Stimulated activated CD4-positive, alpha-beta T cell treated with anti-CD3 and anti-CD28 coated beads, Interleukin-12 subunit alpha, Interleukin-12 subunit beta, amount 100 ng/mL, for 4 hours (primary cell): ENCODE results near the gene SAMD4A.
A peak's percentile ranks its signal among the peaks of the same experiment; 100 is the strongest.

Experiments
- DNase-seq: peaks from one replicate; pipeline ENCODE4 v3.0.0-alpha.2; 2020

The SAMD4A gene

DNA sequence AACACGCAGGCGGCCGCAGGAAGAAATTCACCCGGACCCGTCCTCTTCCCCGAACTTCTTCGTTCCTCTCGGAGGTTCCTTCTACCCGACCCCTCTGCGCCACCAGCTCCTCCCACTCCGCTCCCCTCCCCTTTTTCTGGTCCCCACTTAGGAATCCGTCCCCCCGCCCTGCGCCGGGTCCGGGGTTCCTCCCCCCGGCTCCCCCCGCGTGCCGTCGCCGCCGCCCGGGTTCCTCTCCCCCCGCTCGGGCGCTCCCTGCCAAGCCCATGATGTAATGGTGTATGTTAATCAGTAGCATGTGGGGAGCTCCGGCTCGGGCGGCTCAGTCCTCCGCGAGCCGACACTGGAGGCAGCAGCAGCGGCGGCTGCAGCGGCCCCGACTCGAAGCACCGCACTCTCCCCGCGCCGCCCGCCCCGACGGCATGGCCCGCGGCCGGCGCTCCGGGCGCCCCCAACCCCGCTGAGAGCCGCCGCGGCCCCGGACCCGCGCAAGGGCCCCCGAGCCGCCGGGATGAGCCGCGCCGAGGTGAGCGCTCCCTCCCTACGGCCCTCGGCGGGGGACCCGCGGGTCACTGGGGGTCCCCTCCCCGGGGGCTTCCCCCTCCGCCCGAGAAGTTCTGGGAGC is 1.0 kb upstream of the SAMD4A start:
- DNase-seq, result peak; percentile 71

DNA sequence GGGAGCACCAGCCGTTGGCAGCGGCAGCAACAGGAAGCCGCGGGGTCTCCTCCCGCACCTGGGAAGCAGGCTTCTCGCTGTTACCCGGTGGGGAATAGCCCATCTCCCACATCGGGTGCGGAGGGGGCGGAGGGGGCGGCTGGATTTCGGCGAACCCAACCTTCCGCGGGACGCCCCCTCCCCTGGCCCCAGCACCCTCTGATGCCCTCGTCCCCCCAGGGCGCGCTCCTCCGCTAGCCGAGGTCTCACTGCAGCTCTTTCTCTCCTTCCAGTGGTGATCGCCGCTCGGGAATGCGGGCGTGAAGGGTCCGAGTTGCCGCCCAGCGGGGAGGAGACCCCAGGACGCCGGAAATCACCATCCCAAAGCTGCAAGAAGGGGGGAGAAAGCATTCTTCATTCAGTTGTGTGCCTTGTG is 303 bp downstream of the SAMD4A start:
- DNase-seq, result no peak

DNA sequence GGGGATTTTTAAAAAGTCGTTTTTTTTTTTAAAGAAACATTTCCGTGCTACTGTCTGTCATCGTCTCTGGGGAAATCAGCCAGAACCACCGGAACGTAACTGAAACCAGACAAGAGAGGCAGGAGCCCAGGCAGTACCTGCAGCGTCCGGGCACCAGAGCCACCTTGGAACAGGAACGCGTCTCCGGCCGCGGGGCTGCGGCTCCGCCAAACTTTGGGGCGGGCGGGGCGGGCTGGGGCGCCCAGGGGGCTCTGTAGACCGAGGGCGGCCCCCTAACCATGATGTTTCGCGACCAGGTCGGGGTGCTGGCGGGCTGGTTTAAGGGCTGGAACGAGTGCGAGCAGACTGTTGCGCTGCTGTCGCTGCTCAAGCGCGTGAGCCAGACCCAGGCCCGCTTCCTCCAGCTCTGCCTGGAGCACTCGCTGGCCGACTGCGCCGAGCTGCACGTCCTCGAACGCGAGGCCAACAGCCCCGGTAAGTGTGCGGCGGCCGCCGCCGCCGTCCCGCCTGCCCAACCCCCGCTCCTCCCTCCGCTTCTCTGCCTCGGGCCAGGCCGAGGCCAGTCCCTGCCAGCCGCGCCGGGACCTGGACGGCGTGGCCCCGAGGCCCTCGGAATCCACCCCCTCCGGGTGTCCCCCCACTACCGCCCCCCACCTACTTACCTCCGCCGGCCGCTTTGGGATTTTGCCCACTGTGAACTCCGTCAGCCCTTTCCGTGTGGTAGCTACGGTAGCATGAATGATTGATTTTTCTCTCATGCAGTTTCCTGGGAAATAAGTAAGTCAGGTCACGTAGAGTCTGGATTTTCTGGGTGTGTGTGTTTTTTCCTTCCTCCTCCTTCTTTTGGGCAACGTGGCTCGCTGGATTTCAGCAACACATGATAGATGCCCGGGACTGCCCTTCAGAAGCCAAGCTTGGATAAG is 972 bp downstream of the SAMD4A start:
- peak; percentile 41 for DNase-seq

DNA sequence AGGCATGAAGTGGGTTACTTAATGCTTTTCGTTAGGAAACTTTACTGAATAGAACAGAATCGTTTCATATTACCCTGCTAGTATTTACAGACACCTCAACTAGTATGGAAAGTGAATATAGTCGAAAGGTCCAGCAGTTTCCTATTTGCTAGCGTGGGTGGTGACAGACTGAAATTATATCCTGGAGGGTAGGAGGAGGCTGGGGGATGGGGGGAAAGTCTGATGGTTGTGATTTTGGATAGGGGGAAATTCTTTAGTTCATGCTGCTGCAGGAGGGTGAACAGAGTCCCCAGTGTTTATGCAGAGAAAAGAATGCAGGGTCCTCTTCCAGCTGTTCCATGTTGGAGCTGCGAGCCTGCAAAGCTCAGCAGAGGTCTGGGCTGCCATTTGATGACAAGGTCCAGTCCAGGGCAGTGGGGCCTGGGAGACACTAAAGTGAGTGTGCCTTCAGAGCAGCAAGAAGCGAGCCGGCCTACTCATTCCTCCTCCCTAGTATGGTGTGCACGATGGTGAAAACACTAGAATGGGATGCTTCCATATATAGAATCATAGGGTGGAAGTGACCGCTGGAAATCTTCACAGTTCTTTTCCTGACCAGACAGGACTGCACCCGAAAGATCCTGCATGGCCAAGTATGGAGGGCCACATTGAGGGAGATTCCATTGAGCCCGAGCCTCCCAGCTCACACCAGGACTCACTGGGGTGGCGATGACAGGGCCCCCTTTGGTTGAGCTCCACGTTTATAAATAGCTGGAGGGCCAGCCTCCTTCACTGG is 2.1 kb downstream of the SAMD4A start:
- DNase-seq, result no peak

DNA sequence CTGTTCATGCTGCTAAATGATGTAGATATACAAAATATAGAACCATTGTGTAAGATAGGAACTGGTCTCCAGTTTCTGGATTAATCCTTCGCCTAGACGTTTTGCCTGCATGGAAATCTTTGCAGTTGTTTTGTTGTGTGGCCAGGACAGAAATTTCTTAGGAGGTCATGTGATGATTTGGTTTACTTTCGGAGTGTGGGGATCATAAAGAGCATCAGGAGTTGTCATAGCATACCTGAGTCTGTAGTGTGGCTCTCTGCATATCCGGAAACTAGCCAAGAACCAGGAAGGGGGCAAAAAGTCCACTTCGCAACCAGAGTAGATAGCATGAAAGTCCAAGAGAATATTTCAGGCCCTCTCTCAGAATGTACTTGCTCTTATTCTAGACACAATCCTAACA is 3.1 kb downstream of the SAMD4A start:
- DNase-seq, result no peak

DNA sequence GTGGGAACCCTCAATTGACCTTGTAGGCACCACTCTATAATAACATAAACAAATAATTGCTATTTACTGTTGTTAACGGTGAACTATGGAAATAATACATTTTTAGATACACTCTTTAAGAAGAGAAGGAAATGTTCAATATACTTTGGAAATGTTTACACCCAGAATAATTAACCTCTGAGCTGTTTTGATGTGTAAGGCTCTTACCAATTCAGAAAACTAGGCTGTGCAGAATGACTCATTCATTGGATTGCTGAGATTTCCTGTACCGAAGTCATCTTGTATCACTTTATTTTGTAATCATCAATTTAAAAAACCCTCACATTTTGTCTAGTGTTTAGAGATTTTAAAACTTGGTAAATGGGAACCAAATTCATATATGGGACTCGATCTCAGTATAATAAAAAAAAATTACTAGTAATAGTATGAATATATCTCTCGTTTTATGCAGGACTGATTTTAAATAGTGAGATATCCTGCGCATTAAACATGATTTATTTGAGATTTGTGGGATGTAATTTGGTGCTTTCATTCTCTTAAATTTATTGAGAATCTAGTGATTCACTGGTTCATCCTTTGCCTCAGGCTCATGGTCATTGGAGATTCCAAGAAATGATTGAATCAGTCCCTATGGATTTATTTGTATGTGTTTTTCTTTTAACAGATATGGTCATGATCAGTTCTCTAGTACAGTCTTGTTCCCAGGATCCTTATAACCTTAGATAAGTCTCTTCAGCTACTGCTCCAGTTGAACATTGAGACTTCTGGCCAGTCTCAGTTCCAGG is 3.9 kb downstream of the SAMD4A start:
- DNase-seq, result no peak

DNA sequence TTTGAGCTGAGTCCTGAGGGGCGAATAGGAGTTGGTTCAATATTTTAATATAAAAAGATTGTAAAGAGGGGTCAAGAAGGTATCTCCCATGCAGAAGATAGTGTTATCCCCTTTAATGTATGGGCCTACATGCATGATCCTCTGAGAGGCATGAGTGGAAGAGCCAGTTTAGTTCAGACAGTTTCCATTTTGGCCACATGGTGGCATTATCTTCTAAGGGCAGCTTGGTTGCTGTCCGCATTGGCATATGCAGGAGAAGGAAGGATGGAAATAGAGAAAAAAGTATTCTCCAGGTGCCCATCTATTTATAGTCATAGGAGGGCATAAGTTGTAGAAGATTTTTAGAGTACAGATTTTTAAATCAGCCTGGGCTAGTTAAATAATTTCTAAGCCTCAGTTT is 5.4 kb downstream of the SAMD4A start:
- no peak for DNase-seq

DNA sequence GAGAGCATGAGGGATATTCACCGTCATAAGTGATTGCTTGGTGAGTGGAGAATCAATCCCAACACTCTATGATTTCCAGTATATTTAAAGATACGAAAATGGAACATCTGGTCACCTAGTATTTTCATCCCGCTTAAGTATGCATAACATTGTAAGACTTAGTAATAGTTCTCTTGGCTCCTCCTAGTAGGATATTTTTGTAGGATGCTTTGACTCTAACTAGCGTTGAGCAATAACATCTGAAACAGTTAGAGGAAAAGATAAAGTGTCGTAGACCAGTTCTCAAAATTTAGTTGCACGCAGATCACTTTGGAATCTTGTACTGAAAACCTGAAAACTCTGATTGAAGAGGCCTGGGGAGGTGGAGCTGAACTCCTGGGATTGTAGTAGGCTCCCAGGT is 7.6 kb downstream of the SAMD4A start:
- DNase-seq, result no peak

DNA sequence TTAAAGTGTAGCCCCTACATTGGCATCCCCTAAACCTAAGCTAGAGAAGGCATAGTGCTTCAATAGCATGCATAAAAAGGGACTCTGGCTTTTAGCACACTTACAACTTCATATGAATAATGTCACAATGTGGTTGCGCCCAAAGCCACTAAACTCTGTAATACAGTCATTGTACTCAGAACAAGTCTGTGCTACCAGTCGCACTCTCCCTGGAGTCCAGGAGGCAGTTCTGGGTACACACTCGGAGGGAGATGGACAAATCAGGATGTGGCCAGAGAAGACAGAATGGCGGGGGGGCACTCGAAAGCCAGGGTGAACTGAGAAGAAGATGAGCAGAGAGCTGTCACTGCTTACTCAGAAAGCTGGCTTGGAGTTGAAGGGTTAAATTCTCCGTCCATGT is 10.6 kb downstream of the SAMD4A start:
- DNase-seq, result no peak

DNA sequence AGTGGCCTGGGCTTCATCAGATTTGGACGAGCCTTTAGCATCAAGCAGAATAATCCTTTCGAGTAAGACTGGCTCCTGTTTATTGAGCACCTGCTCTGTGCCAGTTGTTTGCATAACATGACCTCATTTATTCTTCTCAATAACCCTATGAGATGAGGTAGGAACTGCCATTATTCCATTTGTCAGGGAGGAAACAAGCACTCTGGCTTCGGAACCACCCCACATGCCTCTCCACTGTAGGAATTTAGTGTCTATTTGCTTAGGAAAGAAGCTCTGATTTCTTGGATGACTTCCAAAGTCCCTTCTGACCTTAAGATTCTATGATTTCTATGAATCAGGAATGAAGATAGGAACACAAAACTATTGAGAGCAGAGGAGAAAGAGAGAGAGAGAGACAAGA is 11.0 kb downstream of the SAMD4A start:
- no peak for DNase-seq

DNA sequence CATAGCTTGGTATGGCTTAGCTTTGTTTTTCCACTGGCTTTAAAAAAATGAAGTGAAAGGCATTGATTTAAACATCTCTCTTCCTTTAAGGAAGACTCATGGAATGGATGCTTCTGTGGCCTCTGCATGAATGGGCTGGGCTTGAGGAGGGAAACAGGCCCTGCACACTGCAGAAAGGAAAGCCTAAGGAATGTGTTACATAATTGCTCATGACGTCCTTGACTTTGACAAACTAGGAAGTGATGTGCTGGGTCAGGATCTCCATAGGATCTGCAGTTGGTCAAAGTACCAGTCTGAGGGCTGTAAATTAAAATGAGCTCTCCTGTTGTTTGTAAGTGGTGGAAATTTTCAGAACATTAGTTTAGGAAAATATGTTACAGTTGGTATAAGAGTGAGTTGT is 12.7 kb downstream of the SAMD4A start:
- DNase-seq, result no peak

DNA sequence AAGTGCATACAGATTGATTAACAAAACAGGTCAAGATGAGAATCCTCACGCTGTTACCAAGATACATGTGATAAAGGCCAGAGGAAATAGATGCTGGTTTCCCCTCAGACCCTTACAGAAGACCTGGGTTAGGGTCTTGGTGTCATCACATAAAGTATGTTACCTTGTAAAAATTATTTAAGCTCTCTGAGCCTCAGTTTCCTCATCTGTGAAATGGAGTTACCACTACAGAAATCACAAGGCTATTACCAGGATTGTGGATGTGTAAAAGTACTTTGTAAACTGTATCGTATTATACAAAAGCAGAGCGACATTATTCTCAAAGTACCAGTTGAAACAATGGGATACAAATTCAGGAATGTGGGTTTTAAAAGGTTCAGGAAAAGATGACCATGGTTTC is 14.0 kb downstream of the SAMD4A start:
- no peak for DNase-seq

DNA sequence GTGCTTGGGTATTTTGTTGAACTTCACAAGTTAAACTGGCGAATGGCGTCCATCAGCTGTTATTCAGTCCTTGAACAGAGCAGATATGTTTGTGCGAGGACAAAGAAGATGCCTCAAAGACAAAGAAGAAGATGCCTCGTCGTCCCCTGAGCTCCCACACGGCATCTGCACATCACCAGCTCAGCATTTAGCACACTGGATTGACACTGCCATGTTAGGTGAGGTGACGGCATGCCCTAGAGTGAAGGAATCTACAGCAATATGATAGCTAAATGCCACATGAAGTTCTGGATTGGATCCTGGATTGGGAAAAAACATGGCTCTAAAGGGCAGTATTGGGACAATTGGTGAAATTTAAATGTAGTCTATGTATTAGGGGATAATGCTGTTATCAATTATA is 15.4 kb downstream of the SAMD4A start:
- DNase-seq, result no peak

DNA sequence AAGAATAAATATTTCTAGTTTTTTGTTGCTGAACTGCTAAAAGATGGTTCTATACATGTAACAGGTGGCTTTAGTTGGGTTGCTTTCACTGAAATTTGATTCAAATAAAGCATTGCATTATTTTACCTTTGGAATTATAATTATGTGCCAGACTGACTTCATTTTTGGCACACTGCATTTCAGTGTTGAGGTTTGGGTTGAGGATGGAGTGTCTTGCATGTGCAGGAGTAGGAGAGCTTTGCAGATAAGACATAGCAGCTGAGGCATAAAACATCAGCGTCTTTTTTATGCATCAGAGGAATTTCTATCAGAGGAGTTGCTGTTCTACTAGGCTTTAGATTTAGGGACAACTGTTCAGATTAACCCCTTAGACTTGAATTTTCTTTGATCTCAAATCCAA is 17.2 kb downstream of the SAMD4A start:
- no peak for DNase-seq

DNA sequence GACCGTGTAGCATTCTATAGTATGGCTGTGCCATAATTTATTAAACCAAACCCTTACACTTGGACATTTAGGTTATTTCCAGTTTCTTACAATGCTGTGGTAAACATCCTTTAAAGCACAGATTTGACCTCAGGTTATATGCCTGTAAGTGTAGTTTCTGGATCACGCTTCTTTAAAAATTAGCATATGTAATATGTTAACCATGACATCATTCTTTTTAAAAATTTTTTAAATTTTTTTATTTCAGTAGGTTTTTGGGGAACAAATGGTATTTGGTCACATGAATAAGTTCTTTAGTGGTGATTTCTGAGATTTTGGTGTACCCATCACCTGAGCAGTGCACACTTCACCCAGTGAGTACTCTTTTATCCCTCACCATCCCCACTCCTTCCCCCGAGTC is 18.3 kb downstream of the SAMD4A start:
- no peak for DNase-seq

DNA sequence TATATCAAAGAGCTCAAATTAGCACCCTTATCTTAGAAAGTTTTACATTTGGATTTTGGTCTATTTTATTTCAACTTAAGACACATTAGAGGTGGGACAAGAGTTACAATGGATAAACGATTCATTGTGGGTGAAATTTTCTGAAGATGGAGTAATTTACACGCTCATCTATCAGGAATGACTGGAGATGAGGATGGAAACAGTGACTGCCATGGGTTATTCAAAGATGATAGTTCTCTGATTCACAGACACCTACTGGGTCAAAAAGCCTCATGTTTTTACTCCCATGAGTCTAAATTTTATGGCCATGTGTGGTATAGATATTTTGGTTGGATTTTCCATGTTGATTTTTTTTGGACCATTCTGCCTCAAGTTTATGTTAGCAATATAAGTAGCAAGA is 22.1 kb downstream of the SAMD4A start:
- DNase-seq, result no peak

DNA sequence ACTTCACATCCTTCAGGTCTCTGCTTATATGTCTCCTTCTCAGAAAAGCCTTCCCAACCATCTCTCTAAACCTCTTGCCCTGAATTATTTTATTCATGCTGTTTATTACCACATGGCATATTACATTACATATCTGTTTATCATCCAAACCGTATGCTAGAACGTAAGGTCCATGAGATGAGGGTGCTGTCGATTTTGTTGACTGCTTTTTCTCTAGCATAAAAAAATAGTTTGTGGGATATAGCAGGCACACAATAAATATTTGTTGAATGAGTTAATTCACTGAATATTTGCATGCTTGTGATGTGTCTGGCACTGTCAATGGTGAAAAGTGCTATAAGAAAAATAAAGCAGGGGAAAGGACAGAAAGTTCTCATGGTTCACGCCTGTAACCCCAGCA is 22.9 kb downstream of the SAMD4A start:
- DNase-seq, result no peak

DNA sequence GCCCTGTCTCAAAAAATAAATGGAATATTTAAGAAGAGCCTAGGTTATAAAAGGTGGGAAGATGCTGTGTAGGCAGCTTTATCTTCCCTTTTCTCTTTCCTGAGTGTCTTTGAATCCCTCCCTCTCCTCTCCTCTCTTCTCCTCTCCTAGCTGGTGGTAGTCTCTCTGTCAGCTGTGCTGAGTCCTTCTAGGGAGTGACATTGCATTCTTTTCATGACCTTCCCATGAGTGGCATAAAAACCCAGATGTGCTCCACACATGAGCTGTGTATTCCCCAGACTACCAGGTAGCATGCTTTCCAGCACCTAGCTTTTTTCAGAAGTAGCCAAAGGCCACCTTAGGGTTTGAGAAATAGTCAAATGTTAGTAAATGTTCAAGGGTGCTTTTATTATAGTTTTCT is 23.6 kb downstream of the SAMD4A start:
- DNase-seq, result no peak

DNA sequence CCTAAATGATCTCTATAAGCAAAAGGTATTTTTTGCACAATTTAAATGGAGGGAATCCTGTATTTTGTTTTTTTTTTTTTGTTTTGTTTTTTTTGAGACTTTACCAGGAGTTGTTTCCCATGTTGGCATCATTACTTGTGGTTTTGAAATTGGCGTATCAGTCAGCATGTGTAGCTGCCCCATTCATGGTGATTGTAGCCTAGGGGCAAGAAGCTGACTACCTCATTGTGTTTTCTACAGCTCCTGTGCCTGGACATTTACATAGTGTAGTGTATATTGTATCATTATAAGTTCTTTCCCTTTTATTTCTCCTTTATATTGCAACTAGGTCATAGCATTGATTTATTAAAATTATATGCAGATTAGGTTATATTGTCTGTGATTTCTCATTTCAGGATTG is 24.5 kb downstream of the SAMD4A start:
- no peak for DNase-seq

DNA sequence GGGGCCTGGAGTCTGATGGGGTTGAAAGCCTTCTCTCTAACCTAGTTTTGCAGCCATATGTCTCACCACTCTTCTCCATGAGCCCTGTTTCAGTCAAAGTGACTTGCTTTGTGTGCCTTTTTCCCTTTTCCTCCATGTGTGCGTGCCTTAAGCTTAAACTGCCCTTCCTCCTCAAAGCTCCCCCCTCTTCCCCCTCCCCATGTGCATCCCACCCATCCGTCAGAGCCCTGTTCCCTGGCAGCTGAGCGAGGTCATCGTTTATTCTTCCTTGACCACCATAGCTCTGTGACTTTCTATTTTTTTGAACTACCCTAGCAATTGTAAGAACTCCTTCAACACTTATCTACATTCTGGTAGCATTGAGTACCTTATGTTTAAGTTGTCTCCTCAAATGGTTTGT is 24.9 kb downstream of the SAMD4A start:
- no peak for DNase-seq

DNA sequence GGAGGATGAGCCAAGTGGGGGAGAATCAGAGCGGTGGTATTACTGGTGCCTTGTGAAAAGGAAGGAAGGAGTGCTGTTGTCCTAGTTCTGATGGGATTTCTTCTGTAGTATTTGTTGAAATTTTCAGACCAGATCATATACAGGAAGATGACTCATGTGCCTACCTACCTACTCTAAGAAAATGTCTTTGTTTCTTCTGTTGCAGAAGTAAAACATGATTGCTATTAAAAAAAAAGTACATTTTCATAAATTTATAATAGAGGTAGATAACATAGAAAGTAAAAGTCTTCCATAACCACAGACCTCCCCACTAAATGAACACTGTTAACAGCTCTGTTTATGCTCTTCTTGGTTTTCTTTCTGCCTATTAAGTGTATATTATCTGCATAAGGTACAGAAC is 26.9 kb downstream of the SAMD4A start:
- DNase-seq, result no peak

DNA sequence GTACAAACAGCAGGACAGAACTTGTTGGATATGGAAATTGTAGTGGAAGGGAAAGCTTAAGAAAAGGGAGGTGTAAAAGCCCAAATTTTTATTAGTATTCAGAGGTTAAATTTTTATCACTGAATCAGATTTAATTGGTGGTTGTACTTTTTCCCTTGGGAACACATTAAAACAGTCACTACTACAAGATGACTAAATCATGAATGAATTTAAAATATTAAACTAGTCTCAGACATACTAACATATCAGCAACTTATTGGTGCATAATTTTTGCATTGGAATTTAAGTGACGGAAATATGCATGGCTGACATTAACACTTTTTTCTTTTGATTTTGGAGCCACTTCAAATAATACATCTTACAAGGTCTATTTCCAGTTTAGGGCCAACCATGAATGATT is 27.6 kb downstream of the SAMD4A start:
- DNase-seq, result no peak

DNA sequence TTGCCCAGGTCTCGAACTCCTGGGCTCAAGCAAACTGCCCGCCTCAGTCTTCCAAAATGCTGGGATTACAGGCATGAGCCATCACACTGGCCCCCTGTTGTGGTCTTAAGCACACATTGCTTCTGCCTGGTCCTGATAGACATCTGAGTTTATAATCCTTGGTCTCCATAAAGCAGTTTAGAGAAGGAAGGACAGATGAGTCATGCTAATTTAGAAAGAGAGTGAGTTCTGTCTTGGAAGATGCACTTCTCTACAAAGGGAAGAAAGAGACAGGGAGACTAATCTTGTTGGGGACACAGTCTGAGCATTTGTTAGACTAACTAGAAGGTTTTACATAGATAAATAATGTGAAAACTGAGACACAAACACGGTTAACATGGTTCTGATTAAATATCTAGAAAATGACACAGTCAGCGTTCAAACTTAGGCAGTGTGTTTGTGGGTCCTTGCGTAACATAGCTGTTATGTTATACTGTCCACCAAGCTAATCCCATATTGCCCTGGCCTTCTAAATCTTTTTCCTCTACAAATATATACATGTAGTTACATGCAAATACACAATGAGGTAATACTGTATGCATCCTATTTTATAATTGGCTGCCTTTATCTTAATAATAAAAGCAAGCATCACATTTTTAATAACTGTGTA is 31.0 kb downstream of the SAMD4A start:
- DNase-seq, result no peak
